Stimulated activated CD8-positive, alpha-beta memory T cell treated with anti-CD3 and anti-CD28 coated beads, Interleukin-12 subunit alpha, Interleukin-12 subunit beta, amount 100 ng/mL, for 4 hours (primary cell): ENCODE data around the gene PAPSS1.
A peak's percentile ranks its signal among the peaks of the same experiment; 100 is the strongest.
"Not testable (repeated sequence)": the region's sequence is repeated elsewhere in the genome, so short reads cannot be mapped to it uniquely, and the experiment has no call there.

Experiments
- DNase-seq: peaks from one replicate; pipeline ENCODE4 v3.0.0-alpha.2; 2020; ENCODE audit warnings: low read depth

The PAPSS1 gene

DNA sequence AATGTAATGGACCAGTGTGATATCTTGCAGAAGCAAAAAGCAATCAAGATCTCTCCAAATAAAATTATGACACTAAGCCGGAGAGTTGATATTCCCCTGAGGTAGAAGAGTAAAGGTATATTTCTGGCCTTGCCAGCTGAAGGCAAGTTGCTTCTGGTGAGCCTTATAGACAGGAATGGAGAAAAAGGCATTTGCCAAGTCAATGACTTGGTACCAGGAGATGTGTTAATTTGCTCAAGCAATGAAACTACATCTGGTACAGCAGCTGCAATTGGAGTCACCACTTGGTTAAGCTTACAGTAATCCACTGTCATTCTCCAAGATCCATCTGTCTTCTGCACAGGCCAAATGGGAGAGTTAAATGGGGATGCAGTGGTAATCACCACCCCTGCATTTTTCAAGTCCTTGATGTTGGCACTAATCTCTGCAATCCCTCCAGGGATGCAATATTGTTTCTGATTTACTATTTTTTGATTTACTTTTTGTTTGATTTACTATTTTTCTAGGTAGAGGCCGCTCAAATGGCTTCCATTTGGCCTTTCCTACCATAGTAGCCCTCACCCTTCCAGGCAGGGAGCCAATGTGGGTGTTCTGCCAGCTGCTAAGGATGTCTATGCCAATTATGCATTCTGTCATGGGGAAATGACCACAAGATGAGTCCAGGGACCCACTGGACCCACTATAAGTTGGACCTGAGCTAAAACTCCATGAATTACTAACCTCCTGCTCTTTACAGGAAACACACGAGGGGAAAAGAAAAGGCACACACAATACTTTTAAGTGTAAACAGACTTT, 6.3 kb upstream of the PAPSS1 start:
- not testable (repeated sequence) for DNase-seq

- DNase-seq, result no peak
Observed at GRCh38 chr4:107725281-107725859, 5.3 kb upstream of the PAPSS1 start.

DNA sequence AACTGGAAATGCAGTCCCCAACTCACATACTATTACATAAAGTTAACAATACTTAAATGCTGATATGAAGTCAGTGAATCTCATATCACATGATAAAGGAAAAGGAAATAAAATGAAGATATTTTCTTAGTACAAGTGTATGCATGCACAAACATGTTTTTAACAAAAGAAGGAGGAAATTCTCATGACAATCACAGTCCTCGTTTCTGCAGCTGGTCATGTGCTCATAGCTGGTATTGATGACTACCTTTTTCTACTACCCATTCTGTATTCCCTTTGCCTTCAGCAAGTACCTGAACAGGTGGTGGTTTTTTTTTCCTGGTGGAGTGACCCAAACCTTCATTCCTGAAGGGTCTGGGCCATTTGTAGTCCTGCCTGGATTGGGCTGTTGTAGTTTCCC, 3.3 kb upstream of the PAPSS1 start:
- not testable (repeated sequence) for DNase-seq

DNA sequence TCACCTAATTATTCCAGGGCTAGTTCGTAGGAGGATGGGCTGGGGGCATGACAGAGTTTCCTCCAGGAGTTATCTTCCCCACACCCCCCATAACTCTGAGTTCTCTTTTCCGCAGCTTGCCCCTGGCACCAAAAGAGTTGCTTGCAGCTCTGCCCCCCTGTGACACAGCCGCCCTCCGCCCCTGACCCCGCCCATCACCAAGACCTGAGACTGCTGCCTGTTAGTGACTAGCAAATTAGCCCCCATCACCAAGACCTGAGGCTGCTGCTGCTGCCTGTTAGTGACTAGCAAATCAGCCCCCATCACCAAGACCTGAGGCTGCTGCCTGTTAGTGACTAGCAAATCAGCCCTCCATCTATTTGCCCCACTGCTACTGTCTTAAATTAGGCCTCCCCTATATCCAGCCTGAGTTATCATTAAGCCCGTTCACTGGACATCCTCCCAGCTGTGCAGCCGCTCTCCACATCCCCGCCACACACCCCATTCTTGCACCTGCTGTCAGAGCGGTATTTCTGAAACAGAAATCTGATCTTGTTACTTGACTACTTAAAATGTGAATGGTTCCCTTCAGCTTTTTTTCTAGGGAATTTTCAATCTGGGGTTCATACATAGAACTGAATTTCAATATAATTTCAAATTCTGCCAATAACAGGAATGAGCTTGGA, 1.5 kb upstream of the PAPSS1 start:
- DNase-seq, result peak; percentile 43

DNA sequence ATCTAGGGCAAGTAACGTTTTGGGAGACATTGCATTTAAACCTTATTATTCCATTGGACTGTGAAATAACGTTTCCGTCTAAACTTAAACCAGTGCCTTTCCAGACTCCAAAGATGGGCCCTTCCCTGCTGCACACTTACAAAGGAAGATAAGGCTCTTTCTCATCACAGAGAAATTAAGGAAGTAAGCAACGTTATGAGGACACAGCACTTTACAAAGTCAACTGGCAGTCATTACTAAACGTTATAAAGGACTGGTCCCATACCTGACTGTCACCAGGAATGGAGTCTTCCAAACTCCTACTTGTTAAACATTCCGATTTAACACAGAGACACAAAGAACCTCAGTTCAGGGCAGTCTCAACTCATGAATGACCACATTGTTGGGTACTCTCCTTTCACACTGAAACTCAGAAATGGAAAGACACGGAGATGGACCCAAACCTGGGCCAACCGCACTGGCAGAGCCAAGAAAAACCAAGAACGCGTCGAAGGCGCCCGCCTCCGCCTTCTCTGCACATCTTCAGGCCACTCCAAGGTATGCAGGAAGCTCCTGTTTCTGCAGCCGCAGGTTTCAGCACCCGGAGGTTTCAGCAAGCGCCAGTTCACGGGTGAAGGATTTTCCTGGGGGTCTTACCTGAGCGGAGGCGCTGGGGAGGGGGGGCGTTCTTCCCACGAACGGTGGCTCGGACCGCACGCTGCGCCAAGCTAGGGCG, 670 bp downstream of the PAPSS1 start:
- DNase-seq, result no peak

GRCh38 chr4:107718351-107718965, 1.6 kb downstream of the PAPSS1 start:
- no peak for DNase-seq

DNA sequence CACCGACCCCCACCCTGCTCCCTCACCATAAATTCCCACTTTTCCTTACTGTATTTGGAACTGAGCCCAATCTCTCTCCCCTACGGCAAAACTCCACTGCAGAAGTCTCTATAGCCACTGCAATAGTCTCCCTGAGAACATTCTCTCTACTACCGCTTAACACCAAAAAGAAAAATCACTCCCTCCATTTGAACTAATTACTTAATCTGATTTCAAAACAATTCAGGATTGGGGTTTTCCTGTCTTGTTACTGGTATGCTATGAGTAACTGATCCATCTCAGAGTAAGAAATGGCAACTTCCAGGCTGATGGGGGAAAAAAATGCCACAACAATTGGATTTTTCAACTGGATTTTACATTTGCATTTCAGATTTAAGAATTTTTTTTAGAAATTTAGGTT, 5.8 kb downstream of the PAPSS1 start:
- no peak for DNase-seq

DNA sequence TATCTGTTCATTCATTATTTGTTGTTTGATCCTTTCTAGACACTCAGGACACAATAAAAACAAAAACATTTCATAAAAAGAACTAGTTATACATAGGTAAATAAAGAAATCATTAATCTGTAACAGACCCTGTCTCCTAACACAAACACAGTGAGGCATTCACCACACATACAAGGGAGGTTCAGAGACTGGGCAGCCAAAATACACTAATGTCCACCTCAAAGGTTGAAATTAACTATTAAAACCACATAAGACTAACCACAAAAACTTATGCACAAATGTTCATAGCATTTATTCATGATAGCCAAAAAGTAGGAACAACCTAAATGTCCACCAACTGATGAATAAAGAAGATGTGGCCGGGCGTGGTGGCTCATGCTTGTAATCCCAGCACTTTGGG, 7.8 kb downstream of the PAPSS1 start:
- DNase-seq, result no peak

DNA sequence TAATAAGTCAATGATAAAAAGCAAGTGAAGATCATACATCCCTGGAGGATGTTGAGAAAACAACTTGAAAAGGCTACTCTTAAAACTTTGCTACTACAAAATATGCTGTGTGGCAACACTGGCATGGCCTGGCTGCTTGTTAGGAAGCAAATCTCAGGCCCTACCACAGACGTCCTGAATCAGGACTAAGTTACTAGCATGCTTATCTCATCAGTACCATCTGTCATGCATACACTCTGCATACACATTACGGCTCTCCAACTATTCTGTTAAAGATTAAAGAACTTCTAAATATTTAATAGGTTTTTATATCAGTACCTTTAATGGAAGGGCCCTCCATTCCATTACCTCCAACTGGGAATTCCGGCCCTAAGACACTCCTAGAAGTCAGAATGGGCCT, 8.2 kb downstream of the PAPSS1 start:
- DNase-seq, result no peak

GRCh38 chr4:107710493-107711459, 9.3 kb downstream of the PAPSS1 start:
- DNase-seq, result no peak

GRCh38 chr4:107709916-107710315, 10.1 kb downstream of the PAPSS1 start:
- DNase-seq, result no peak

GRCh38 chr4:107708225-107708624, 11.8 kb downstream of the PAPSS1 start:
- DNase-seq, result no peak

DNA sequence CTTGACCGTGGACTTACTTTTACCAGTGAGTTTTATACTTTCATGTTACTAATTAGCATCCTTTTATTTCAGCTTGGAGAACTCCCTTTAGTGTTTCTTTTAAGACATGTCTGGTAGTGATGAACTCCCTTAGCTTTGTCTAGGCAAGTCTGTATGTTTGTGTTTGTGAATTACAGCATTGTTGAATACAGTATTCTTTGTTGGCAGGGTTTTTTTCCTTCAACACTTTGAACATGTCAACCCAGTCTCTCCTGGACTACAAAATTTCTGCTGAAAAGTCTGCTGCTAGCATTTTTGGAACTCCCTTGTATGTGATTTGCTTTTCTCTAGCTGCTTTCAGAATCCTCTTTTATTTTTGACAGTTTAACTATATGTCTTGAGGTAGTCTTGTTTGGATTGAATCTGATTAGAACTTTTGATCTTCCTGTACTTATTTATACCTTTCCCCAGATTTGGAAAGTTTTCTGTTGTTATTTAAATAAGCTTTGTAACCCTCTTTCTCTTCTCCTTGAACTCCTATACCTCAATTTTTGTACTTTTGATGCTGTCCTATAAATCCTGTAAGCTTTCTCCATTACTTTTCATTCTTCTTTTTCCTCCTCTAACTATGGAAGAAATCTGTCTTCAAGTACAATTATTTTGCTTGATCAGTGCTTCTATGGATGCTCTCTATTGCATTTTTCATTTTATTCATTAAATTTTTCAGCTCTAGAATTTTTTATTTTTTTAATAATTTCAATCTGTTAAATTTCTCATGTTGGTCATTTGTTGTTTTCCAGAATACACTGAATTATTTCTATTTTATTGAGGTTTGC, 14.1 kb downstream of the PAPSS1 start:
- DNase-seq, result no peak

DNA sequence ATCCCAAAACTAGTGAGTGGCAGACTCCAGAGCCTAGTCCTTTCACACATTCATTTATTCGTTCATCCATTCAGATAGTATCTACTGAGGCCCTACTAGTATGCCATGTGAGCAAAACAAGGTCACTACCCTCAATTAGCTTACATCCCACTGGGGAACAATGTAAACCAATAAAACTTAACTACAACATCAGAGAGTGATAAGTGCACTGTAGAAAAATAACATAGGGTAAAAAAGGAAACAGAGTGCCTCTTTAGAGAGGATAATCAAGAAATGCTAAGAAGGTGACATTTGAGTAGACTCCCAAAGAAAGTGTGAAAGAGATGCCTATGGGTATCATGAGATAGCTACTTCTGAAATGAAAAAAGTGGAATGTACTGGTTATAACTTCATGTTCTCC, 18.5 kb downstream of the PAPSS1 start:
- no peak for DNase-seq

DNA sequence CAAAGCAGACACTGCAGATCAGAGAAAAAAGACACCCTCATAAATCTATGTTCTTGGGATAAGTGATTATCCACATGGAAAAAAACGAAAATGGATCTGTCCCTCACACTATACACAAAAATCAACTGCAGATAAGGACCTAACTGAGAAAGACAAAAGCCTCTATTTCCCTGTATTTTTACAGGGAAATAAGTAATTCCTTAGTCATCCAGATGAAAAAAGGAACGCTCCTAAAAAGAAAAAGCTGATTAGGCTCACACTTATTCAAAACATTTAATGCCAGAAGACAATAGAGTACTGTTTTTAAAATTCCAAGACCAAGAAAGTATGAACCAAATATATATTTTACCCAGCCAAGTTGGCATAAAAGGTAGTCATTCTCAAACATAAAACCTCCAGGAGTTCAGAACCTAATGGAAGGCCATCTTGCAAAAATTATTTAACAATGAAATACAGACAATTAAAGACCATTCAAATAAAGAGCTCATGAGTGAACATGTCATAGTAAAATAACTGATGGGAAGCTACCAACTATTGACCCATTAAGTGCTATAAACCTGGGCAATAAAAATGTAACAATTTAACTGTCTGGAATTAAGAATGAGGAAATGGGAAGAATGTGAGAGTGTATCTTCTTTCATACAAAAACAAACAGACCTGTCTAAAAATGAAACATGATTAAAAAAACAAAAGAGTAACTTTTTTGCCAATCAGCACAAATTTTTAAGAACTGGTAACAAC, 20.4 kb downstream of the PAPSS1 start:
- DNase-seq, result no peak

DNA sequence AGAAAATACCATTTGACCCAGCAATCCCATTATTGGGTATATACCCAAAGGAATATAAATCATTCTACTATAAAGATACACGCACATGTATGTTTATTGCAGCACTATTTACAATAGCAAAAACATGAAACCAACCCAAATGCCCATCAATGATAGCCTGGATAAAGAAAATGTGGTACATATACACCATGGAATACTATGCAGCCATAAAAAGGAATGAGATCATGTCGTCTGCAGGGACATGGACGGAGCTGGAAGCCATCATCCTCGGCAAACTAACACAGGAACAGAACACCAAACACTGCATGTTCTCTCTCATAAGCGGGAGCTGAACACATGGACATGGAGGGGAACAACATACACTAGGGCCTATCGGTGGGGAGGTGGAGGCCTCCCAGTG, 23.8 kb downstream of the PAPSS1 start:
- not testable (repeated sequence) for DNase-seq

GRCh38 chr4:107693132-107693531, 26.9 kb downstream of the PAPSS1 start:
- DNase-seq, result no peak

GRCh38 chr4:107692202-107692601, 27.8 kb downstream of the PAPSS1 start:
- no peak for DNase-seq

DNA sequence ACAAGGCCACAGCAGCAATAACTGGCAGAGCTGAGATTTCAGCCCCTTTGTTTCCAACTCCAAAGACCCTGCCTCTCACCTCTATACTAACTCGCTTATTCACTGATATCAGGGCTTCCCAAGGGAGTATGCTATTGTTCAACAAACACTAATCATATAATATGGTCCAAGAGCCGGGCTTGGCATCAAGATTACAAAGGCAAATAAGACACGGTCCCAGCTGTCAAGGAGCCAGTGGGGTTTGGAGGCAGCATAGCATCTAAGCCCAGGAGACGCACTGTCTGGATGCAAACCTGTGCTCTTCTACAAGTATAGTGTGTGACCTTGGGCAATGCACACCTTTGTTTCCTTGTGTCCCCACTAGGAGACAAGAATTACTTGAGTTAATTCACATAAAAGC, 28.7 kb downstream of the PAPSS1 start:
- DNase-seq, result no peak
